Tibial artery (tissue), 4 donors: Measurements from ENCODE around the gene BEX3.
A peak's percentile ranks its signal among the peaks of the same experiment; 100 is the strongest.

Source experiments
- DNase-seq, 2 donors: peaks; one replicate each; pipeline ENCODE4 v3.0.0-alpha.2; 2019
- H3K27ac ChIP-seq, 2 donors: fragments of 200-600 bp; sonication (generic) in 1 of 2; 1 replicate in 1 of 2; 2 replicates in 1 of 2; pipeline ENCODE4 v1.5.1; 2018 to 2019; ENCODE audit warnings: mild to moderate bottlenecking in 1 of 2
- H3K27me3 ChIP-seq, 2 donors: fragments of 200-600 bp; sonication (generic) in 1 of 2; one replicate each; pipeline versions ENCODE4 v1.5.1 to v1.6.0; 2016 to 2019
- H3K36me3 ChIP-seq, 3 donors: fragments of 200-600 bp; sonication (generic) in 2 of 3; one replicate each; pipeline ENCODE4 v1.5.1; 2016 to 2019; ENCODE audit warnings: mild to moderate bottlenecking in 2 of 3
- H3K4me1 ChIP-seq, 4 donors: fragments of 200-600 bp; sonication (generic) in 2 of 4; 1 replicate in 3 of 4; 2 replicates in 1 of 4; pipeline ENCODE4 v1.5.1; 2016 to 2019
- H3K4me3 ChIP-seq, 2 donors: fragments of 200-600 bp; sonication (generic) in 1 of 2; 1 replicate in 1 of 2; 2 replicates in 1 of 2; pipeline ENCODE4 v1.5.1; 2018 to 2019; ENCODE audit warnings: mild to moderate bottlenecking in 2 of 2
- H3K9me3 ChIP-seq, 3 donors: fragments of 200-600 bp; sonication (generic) in 1 of 3; one replicate each; pipeline ENCODE4 v1.5.1; 2016 to 2019
- intact Hi-C: fragments of 100-400 bp; cut with DNase I; formaldehyde crosslinking; loops from one replicate; pipeline ENCODE4 v1.15.0; 2023; ENCODE audit warnings: low total_unique reads
- TF ChIP-seq, protein P1 (sequence below), 2 experiments: fragments of 200-600 bp in 1 of 2; fragments of 450-650 bp in 1 of 2; IDR thresholded peaks; one replicate each; pipeline ENCODE4 v1.5.1; 2017 to 2019; ENCODE audit warnings: antibody characterized with exemption in 2 of 2, mild to moderate bottlenecking in 1 of 2, moderate library complexity in 1 of 2

The BEX3 gene

DNA sequence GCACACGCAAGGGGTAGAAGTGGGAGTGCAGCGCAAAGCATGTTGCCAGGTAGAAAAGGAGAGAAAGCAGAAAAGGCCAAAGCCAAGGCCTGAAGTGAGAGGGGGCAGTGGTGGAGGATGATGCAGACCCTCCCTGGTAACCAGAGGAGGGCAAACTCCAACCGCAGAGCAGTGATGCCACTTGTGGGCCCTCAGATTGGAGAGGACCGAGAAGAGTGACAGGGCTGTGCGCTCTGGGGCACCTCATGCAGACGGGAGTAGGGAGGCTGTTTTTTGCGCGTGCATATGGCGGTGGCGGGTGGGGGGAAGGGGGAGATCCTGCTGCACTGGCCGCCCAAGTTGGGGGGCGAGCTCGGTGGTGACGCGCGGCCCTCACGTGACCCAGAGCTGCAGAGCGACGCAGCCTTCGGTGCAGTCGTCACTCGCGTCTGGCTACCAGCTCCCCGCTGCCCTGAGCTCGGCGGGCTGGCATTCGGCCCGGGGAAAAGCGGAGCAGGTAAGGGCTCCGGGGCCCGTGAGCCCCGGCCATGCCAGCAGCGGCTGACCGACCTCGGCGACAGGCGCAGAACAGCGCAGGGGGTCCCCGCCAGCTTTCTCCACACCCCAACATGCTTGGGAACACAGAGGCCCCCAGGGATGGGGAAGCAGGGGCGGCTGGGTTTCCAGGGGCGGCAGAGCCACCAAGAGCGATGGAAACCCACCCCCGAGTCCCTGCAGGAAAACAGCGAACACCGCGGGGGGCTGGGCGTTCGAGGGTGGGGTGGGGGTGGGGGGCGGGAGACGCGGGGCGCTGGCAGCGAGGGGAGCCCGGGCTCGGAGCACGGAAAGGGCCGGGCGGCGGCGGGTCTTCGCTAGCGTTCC, at the start of gene BEX3:
BEX3 (plus strand) TSS at position 421 of the 861 bp plus-strand sequence. CDS start 984 bp downstream, outside the sequence.
- H3K4me3 ChIP-seq: peak within 1 kb of the TSS; percentile 86 to 87
- DNase-seq: peak; percentile 26 to 70
- H3K4me1 ChIP-seq: peaks cover 0 to 6% (median 0%) of the 10 kb centered on the region in 4 donors
- TF ChIP-seq, protein P1, sequence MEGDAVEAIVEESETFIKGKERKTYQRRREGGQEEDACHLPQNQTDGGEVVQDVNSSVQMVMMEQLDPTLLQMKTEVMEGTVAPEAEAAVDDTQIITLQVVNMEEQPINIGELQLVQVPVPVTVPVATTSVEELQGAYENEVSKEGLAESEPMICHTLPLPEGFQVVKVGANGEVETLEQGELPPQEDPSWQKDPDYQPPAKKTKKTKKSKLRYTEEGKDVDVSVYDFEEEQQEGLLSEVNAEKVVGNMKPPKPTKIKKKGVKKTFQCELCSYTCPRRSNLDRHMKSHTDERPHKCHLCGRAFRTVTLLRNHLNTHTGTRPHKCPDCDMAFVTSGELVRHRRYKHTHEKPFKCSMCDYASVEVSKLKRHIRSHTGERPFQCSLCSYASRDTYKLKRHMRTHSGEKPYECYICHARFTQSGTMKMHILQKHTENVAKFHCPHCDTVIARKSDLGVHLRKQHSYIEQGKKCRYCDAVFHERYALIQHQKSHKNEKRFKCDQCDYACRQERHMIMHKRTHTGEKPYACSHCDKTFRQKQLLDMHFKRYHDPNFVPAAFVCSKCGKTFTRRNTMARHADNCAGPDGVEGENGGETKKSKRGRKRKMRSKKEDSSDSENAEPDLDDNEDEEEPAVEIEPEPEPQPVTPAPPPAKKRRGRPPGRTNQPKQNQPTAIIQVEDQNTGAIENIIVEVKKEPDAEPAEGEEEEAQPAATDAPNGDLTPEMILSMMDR (IDR thresholded peaks at IDR 0.05): no peak
- intact Hi-C loops: no loop called here
- H3K9me3 ChIP-seq: no peaks in the 10 kb centered on the region
- no peaks in the 10 kb centered on the region for H3K36me3 ChIP-seq
- H3K27me3 ChIP-seq: no peaks in the 10 kb centered on the region
- H3K27ac ChIP-seq: peak within 1 kb of the TSS; percentile 85 to 88

- no peaks in the 10 kb centered on the region for H3K27me3 ChIP-seq
- no peaks in the 10 kb centered on the region for H3K4me1 ChIP-seq
- TF ChIP-seq, protein P1 (IDR thresholded peaks at IDR 0.05): no peak
- intact Hi-C loops: no loop called here
- H3K4me3 ChIP-seq: peak within 1 kb of the TSS; percentile 42 to 48
- no peaks in the 10 kb centered on the region for H3K9me3 ChIP-seq
- DNase-seq: peak in 1 of 2 donors; percentile 64
- H3K27ac ChIP-seq: no peak within 1 kb of the TSS
- no peaks in the 10 kb centered on the region for H3K36me3 ChIP-seq
Observed at GRCh38 chrX:103329991-103330390, 46.3 kb upstream of the BEX3 start, which contains the start of gene TCEAL7. TCEAL7 (plus strand) TSS chrX:103330239; CDS start chrX:103331404, 1,165 bp downstream.

DNA sequence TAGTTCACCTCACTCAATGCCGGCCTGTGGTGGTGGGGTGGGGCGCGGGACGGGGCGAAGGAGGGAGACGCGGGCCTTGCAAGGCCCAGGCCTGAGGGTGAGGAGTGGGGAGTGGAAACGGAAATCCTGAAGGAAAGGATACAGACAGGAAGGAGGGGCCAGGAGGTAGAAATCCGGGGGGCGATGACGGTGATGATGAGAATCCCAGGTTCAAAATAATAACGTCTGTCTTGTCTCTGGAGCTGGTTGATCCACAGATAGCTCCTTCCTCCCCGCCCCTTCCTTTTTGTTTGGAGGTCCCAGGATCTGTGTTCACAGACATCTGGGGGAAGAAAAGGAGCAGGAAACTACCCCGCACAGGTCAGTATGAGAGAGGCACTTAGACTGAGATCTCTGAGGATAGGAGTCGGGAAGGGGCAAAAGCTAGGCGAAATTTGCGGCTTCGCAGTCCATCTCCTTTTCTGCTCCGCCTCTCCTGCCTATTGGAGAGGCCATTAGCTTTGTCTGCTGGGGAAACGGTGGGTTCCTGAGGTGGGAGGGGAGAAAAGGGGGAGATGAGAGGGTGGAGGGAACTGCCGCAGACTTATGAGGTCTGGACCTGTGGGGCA, 45.6 kb upstream of the BEX3 start:
- intact Hi-C loops: no loop called here

DNA sequence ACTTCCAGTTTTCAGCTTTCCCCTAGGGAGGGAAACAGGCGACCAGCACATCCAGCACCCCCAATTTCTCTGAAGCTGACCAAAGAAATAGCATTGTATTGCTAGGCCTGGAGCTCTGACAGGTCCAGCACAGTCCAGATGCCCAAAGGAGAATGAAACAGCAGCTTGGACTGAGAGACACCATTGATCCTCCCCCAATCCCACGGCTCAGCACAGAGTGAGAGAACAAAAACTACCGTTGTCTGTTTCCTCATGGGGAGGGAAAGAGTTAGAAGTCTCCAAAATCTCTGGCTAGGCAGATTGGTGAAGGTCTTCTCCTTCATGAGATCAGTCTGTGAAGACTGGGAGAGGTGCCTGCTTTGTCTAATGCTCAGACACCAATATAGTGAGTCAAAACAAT, 37.7 kb upstream of the BEX3 start:
- Histone ChIP-seq H3K27me3 (no peaks in the 10 kb centered on the region), H3K36me3 (no peaks in the 10 kb centered on the region), H3K9me3 (no peaks in the 10 kb centered on the region), H3K4me1 (no peaks in the 10 kb centered on the region), H3K4me3 (no peak overlapping the region), H3K27ac (no peak overlapping the region)
- intact Hi-C loops: no loop called here
- TF ChIP-seq, protein P1 (IDR thresholded peaks at IDR 0.05): no peak
- DNase-seq: no peak

More for the DNA sequence above, 45.6 kb upstream of the BEX3 start:
- no peaks in the 10 kb centered on the region for H3K4me1 ChIP-seq
- TF ChIP-seq, protein P1 (IDR thresholded peaks at IDR 0.05): no peak
- H3K36me3 ChIP-seq: no peaks in the 10 kb centered on the region
- H3K27ac ChIP-seq: no peak overlapping the region
- no peak for DNase-seq
- peak overlapping the region; percentile 42 to 48 for H3K4me3 ChIP-seq
- no peaks in the 10 kb centered on the region for H3K9me3 ChIP-seq
- H3K27me3 ChIP-seq: no peaks in the 10 kb centered on the region

- DNase-seq: no peak
- H3K27me3 ChIP-seq: peaks cover 0 to 2% of the 10 kb centered on the region in 2 donors
- intact Hi-C loops: no loop called here
Observed at GRCh38 chrX:103343105-103343504, 33.2 kb upstream of the BEX3 start.

More at GRCh38 chrX:103343105-103343504, 33.2 kb upstream of the BEX3 start:
- Histone ChIP-seq H3K27ac (no peak overlapping the region), H3K4me3 (no peak overlapping the region), H3K4me1 (no peaks in the 10 kb centered on the region), H3K36me3 (no peaks in the 10 kb centered on the region), H3K9me3 (no peaks in the 10 kb centered on the region)
- TF ChIP-seq, protein P1 (IDR thresholded peaks at IDR 0.05): peak; percentile 61 to 66
